Measurements from ENCODE around the gene RHBDD1. TPM values are rescaled to one million over a fixed set of nuclear protein-coding genes. Genes with fewer than 3 reads are reported as not detected.
"Not testable (repeated sequence)": the region's sequence is repeated elsewhere in the genome, so short reads cannot be mapped to it uniquely, and the experiment has no call there.

The RHBDD1 gene
- total and polyA plus RNA-seq, 2 experiments from 2014 or later = 24.3 to 33.7 TPM

- 91 to 97% methylated on average over 2 of the region's 2 CpGs for WGBS, 2 experiments (ENCODE audit: low coverage in 1 of 2, low lambda C conversion rate in 2 of 2, missing lambda C conversion rate in 2 of 2)
Measured at GRCh38 chr2:226839951-226840350, 4.1 kb downstream of the RHBDD1 start.

GRCh38 chr2:226843001-226843400, 7.1 kb downstream of the RHBDD1 start:
- H3F3A ChIP-seq (ENCODE audit: insufficient read depth); H3K36me3 ChIP-seq (ENCODE audit: low read depth); in situ Hi-C loops (cut with MboI); DNase-seq; H3K9me3 ChIP-seq (ENCODE audit: low read depth); H2AFZ ChIP-seq; H3K4me2 ChIP-seq (ENCODE audit: unreplicated experiment); H3K4me3 ChIP-seq; H3K9ac ChIP-seq; H4K20me1 ChIP-seq (ENCODE audit: insufficient read depth); H3K9me2 ChIP-seq (ENCODE audit: insufficient read depth); H3K27ac ChIP-seq; H3K27me3 ChIP-seq (replicated peaks; ENCODE audit: insufficient read depth): not testable (repeated sequence)
- Histone ChIP-seq H3K79me2 (ENCODE audit: insufficient read depth) (peaks cover 92% of the 10 kb centered on the region), H3K4me1 (ENCODE audit: insufficient read depth) (peaks cover 11% of the 10 kb centered on the region)
- WGBS, 2 experiments (ENCODE audit: low coverage in 1 of 2, low lambda C conversion rate in 2 of 2, missing lambda C conversion rate in 2 of 2) = 95 to 100% methylated on average over 1 of the region's 1 CpG

More at GRCh38 chr2:226839951-226840350, 4.1 kb downstream of the RHBDD1 start:
- in situ Hi-C loops (cut with MboI) = no loop called here
- no peak overlapping the region for H3K4me2 ChIP-seq (ENCODE audit: unreplicated experiment)
- H3F3A ChIP-seq (ENCODE audit: insufficient read depth) = peaks cover 13% of the 10 kb centered on the region
- no peaks in the 10 kb centered on the region for H3K9me2 ChIP-seq (ENCODE audit: insufficient read depth)
- no peak overlapping the region for H3K27ac ChIP-seq
- no peak overlapping the region for H2AFZ ChIP-seq
- no peak for TF ChIP-seq EZH2 (IDR thresholded peaks at IDR 0.05; ENCODE audit: insufficient read depth, poor library complexity, severe bottlenecking)
- no peak for TF ChIP-seq EZH2phosphoT487 (IDR thresholded peaks at IDR 0.05; ENCODE audit: insufficient read depth, low read depth)
- peaks cover 80% of the 10 kb centered on the region for H3K79me2 ChIP-seq (ENCODE audit: insufficient read depth)
- H3K4me1 ChIP-seq (ENCODE audit: insufficient read depth) = peaks cover 23% of the 10 kb centered on the region
- no peaks in the 10 kb centered on the region for H3K9me3 ChIP-seq (ENCODE audit: low read depth)
- H4K20me1 ChIP-seq (ENCODE audit: insufficient read depth) = no peaks in the 10 kb centered on the region
- H3K36me3 ChIP-seq (ENCODE audit: low read depth) = 0 out of 2 replicates have a peak, but pooled peaks cover 8% of the 10 kb centered on the region
- no peak for DNase-seq
- H3K27me3 ChIP-seq (replicated peaks; ENCODE audit: insufficient read depth) = no peaks in the 10 kb centered on the region
- no peak overlapping the region for H3K4me3 ChIP-seq
- H3K9ac ChIP-seq = no peak overlapping the region

GRCh38 chr2:226845386-226846116, 9.7 kb downstream of the RHBDD1 start:
- no peaks in the 10 kb centered on the region for H4K20me1 ChIP-seq (ENCODE audit: insufficient read depth)
- H3K27me3 ChIP-seq (replicated peaks; ENCODE audit: insufficient read depth) = no peaks in the 10 kb centered on the region
- H3K4me1 ChIP-seq (ENCODE audit: insufficient read depth) = no peaks in the 10 kb centered on the region
- no peak overlapping the region for H2AFZ ChIP-seq
- no peak overlapping the region for H3K27ac ChIP-seq
- H3K4me3 ChIP-seq = no peak overlapping the region
- no peak for TF ChIP-seq EZH2 (IDR thresholded peaks at IDR 0.05; ENCODE audit: insufficient read depth, poor library complexity, severe bottlenecking)
- TF ChIP-seq EZH2phosphoT487 (IDR thresholded peaks at IDR 0.05; ENCODE audit: insufficient read depth, low read depth) = no peak
- no peak overlapping the region for H3K9ac ChIP-seq
- H3F3A ChIP-seq (ENCODE audit: insufficient read depth) = no peaks in the 10 kb centered on the region
- no peaks in the 10 kb centered on the region for H3K9me3 ChIP-seq (ENCODE audit: low read depth)
- DNase-seq = no peak
- H3K79me2 ChIP-seq (ENCODE audit: insufficient read depth) = peaks cover 68% of the 10 kb centered on the region
- H3K4me2 ChIP-seq (ENCODE audit: unreplicated experiment) = no peak overlapping the region
- in situ Hi-C loops (cut with MboI) = no loop called here
- 77 to 79% methylated on average over 3 of the region's 3 CpGs for WGBS, 2 experiments (ENCODE audit: low coverage in 1 of 2, low lambda C conversion rate in 2 of 2, missing lambda C conversion rate in 2 of 2)
- no peaks in the 10 kb centered on the region for H3K9me2 ChIP-seq (ENCODE audit: insufficient read depth)
- 0 out of 2 replicates have a peak, but pooled peaks cover 8% of the 10 kb centered on the region for H3K36me3 ChIP-seq (ENCODE audit: low read depth)

- 96 to 100% methylated on average over 1 of the region's 1 CpG for WGBS, 2 experiments (ENCODE audit: low coverage in 1 of 2, low lambda C conversion rate in 2 of 2, missing lambda C conversion rate in 2 of 2)
- no peaks in the 10 kb centered on the region for H4K20me1 ChIP-seq (ENCODE audit: insufficient read depth)
- no peak overlapping the region for H3K4me3 ChIP-seq
- DNase-seq = no peak
- TF ChIP-seq EZH2 (IDR thresholded peaks at IDR 0.05; ENCODE audit: insufficient read depth, poor library complexity, severe bottlenecking) = no peak
- no peak for TF ChIP-seq EZH2phosphoT487 (IDR thresholded peaks at IDR 0.05; ENCODE audit: insufficient read depth, low read depth)
- H3K79me2 ChIP-seq (ENCODE audit: insufficient read depth) = peaks cover 58% of the 10 kb centered on the region
- H3F3A ChIP-seq (ENCODE audit: insufficient read depth) = no peaks in the 10 kb centered on the region
- H3K9me3 ChIP-seq (ENCODE audit: low read depth) = no peaks in the 10 kb centered on the region
- in situ Hi-C loops (cut with MboI) = no loop called here
- H3K9me2 ChIP-seq (ENCODE audit: insufficient read depth) = no peaks in the 10 kb centered on the region
- 0 out of 2 replicates have a peak, but pooled peaks cover 6% of the 10 kb centered on the region for H3K36me3 ChIP-seq (ENCODE audit: low read depth)
- no peak overlapping the region for H2AFZ ChIP-seq
- no peak overlapping the region for H3K27ac ChIP-seq
- no peaks in the 10 kb centered on the region for H3K27me3 ChIP-seq (replicated peaks; ENCODE audit: insufficient read depth)
- no peak overlapping the region for H3K9ac ChIP-seq
- H3K4me1 ChIP-seq (ENCODE audit: insufficient read depth) = no peaks in the 10 kb centered on the region
- no peak overlapping the region for H3K4me2 ChIP-seq (ENCODE audit: unreplicated experiment)
Measured at GRCh38 chr2:226847090-226847489, 11.2 kb downstream of the RHBDD1 start.

Measured in GM23248 (cell line).